Liver (tissue), 9 donors: ENCODE data around the gene CDK19. TPM values are rescaled to one million over a fixed set of nuclear protein-coding genes. Genes with fewer than 3 reads are reported as not detected.

ENCODE experiments used
- DNase-seq: peaks from one replicate; pipeline ENCODE4 v3.0.0-alpha.2; 2017; ENCODE audit warnings: low spot score
- H3K27ac ChIP-seq, 2 donors: one replicate each; pipeline ENCODE4 v1.7.0; 2013; ENCODE audit warnings: inconsistent platforms in 2 of 2, low read length in 2 of 2, control low read depth in 1 of 2, low read depth in 1 of 2, mild to moderate bottlenecking in 1 of 2
- H3K27me3 ChIP-seq, 4 donors: one replicate each; pipeline versions ENCODE4 v1.6.1 to v1.7.0; 2013; ENCODE audit warnings: low read length in 3 of 4, inconsistent platforms in 1 of 4, mild to moderate bottlenecking in 1 of 4, moderate library complexity in 1 of 4; ENCODE audit not compliant: control insufficient read depth in 4 of 4, insufficient read depth in 4 of 4
- H3K36me3 ChIP-seq, 4 donors: one replicate each; pipeline versions ENCODE4 v1.6.1 to v1.7.0; 2013; ENCODE audit warnings: low read length in 3 of 4, mild to moderate bottlenecking in 3 of 4, low read depth in 1 of 4, moderate library complexity in 1 of 4; ENCODE audit not compliant: control insufficient read depth in 4 of 4, insufficient read depth in 3 of 4
- H3K4me1 ChIP-seq, 4 donors: one replicate each; pipeline versions ENCODE4 v1.6.1 to v1.7.0; 2013; ENCODE audit warnings: low read length in 3 of 4, mild to moderate bottlenecking in 3 of 4, moderate library complexity in 1 of 4; ENCODE audit not compliant: control insufficient read depth in 4 of 4, insufficient read depth in 4 of 4
- H3K4me3 ChIP-seq, 3 donors: one replicate each; pipeline versions ENCODE4 v1.6.1 to v1.7.0; 2013; ENCODE audit warnings: low read length in 3 of 3, control low read depth in 1 of 3, low read depth in 1 of 3, mild to moderate bottlenecking in 1 of 3
- H3K9ac ChIP-seq, 2 donors: one replicate each; pipeline ENCODE4 v1.7.0; 2013; ENCODE audit warnings: low read length in 2 of 2, mild to moderate bottlenecking in 2 of 2, moderate library complexity in 2 of 2, control low read depth in 1 of 2, low read depth in 1 of 2
- H3K9me3 ChIP-seq, 4 donors: one replicate each; pipeline versions ENCODE4 v1.6.1 to v1.7.0; 2013; ENCODE audit warnings: low read length in 3 of 4; ENCODE audit not compliant: control insufficient read depth in 4 of 4
- FOXA1 ChIP-seq: IDR thresholded peaks from 2 replicates; pipeline ENCODE4 v1.6.1; 2016; ENCODE audit warnings: antibody characterized with exemption
- FOXA2 ChIP-seq: IDR thresholded peaks from 2 replicates; pipeline ENCODE4 v1.6.1; 2016; ENCODE audit warnings: antibody characterized with exemption
- HNF4G ChIP-seq: IDR thresholded peaks from 2 replicates; pipeline ENCODE4 v1.6.1; 2016; ENCODE audit warnings: antibody characterized with exemption
- JUND ChIP-seq, 2 donors: IDR thresholded peaks; 2 replicates each; pipeline ENCODE4 v1.6.1; 2016; ENCODE audit warnings: antibody characterized with exemption in 2 of 2
- NR2F2 ChIP-seq: IDR thresholded peaks from 2 replicates; pipeline ENCODE4 v1.6.1; 2016; ENCODE audit warnings: antibody characterized with exemption
- RAD21 ChIP-seq, 2 donors: IDR thresholded peaks; 2 replicates each; pipeline ENCODE4 v1.6.1; 2016; ENCODE audit warnings: antibody characterized with exemption in 2 of 2, mild to moderate bottlenecking in 2 of 2
- RXRA ChIP-seq, 2 donors: IDR thresholded peaks; 2 replicates each; pipeline ENCODE4 v1.6.1; 2017 to 2018; ENCODE audit warnings: antibody characterized with exemption in 2 of 2, mild to moderate bottlenecking in 1 of 2
- YY1 ChIP-seq: IDR thresholded peaks from 2 replicates; pipeline ENCODE4 v1.6.1; 2016; ENCODE audit warnings: antibody characterized with exemption, mild to moderate bottlenecking
- WGBS: extraction: QIAGEN DNeasy Blood & Tissue Kit; methylation state at CpG from one replicate; pipeline ENCODE4 v1.1.7; 2013; 5-methylcytosine and 5-hydroxymethylcytosine counted together
- polyA plus RNA-seq, 2 donors: library from polyadenylated mRNA; stranded (reverse) in 1 of 2; unstranded in 1 of 2; fragments of 200-250 nt in 1 of 2; fragments of >200 nt in 1 of 2; fragmentation: Nextera tagmentation in 1 of 2; extraction: Ambion mirVana in 1 of 2; gene quantifications; one replicate each; pipeline versions ENCODE4 v1.2.1 to v1.2.3, GENCODE V29; 2013 to 2015
- total RNA-seq, 2 donors: library from RNA; depleted of rRNA; stranded (reverse); fragments of >200 nt; gene quantifications; one replicate each; pipeline ENCODE4 v1.2.3, GENCODE V29; 2014
- TF ChIP-seq, protein P1 (sequence below): fragments of 150-350 bp; IDR thresholded peaks from 2 replicates; pipeline ENCODE4 v1.5.1; 2017; ENCODE audit warnings: improper control_type of control experiment, low read depth, low read length; ENCODE audit not compliant: missing input control
- TF ChIP-seq, protein P2 (sequence below): IDR thresholded peaks from 2 replicates; pipeline ENCODE4 v1.6.1; 2016; ENCODE audit warnings: antibody characterized with exemption
- donor health status: healthy.
- donor health status: healthy.
- donor health status: healthy.
- donor health status: healthy.
- donor health status: healthy.

CDK19 gene
- total and polyA plus RNA-seq, 4 donors, result 1.8 to 7.6 (median 3.9) TPM

DNA sequence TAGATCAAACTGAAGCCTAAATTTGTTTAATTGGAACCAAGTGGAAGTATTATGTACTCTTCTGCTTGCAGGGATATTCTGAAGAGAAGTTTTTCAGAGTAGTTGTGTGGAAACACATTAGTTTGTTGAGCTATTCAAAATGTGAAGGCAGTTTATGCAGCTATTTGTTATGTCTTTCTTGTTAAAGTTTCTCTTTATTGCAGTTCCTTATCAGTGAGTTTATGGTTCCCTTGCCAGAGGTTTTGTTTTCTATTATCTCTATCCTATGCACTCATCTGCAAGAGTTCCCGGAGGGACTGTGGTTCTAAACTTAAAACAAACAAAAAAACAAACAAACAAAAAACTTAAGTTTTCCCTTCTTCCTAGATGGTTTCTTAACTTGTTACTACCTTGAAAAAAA, 195.2 kb downstream of the CDK19 start:
- WGBS, result 58% methylated on average over 1 of the region's 1 CpG
- no peak overlapping the region for H3K9ac ChIP-seq

DNA sequence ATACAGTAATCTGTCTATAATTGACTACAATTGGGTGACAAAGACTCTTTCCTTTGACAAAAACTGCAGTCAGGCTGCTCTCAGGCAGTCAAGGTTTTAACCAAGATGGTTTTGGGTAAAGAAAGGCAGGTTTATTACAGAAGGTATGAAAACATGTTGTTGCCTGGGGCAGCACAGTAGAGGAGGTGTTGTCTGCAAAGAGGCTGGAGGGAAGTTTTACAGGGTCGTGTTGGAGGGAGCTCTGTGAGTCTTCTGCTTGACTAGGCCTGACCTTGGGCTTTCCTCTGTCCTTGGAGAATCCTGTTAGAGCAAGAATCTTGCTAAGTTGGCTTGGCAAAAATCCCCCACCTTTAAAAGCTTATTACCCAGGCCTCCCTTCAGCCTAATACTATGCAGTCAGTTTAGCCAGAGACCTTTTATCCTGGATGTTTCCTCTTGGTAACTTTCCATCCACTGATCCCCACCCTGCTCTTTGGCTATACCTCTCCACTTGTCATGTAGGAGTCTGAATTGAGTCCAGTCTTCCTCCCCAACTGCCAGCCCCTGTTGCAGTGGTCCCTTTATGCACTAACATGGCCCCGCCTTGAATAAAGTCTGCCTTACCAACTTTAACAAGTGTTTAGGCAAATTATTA, 195.9 kb downstream of the CDK19 start:
- no peaks in the 10 kb centered on the region for H3K4me1 ChIP-seq

More for the DNA sequence above, 195.2 kb downstream of the CDK19 start:
- Histone ChIP-seq H3K4me1 (no peaks in the 10 kb centered on the region), H3K27ac (no peak overlapping the region), H3K9me3 (no peaks in the 10 kb centered on the region), H3K4me3 (no peak overlapping the region), H3K36me3 (peaks cover 0 to 15% (median 11%) of the 10 kb centered on the region in 4 donors), H3K27me3 (no peaks in the 10 kb centered on the region)
- DNase-seq, result no peak
- TF ChIP-seq, protein P1, sequence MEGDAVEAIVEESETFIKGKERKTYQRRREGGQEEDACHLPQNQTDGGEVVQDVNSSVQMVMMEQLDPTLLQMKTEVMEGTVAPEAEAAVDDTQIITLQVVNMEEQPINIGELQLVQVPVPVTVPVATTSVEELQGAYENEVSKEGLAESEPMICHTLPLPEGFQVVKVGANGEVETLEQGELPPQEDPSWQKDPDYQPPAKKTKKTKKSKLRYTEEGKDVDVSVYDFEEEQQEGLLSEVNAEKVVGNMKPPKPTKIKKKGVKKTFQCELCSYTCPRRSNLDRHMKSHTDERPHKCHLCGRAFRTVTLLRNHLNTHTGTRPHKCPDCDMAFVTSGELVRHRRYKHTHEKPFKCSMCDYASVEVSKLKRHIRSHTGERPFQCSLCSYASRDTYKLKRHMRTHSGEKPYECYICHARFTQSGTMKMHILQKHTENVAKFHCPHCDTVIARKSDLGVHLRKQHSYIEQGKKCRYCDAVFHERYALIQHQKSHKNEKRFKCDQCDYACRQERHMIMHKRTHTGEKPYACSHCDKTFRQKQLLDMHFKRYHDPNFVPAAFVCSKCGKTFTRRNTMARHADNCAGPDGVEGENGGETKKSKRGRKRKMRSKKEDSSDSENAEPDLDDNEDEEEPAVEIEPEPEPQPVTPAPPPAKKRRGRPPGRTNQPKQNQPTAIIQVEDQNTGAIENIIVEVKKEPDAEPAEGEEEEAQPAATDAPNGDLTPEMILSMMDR, result no peak
- TF ChIP-seq, protein P2, sequence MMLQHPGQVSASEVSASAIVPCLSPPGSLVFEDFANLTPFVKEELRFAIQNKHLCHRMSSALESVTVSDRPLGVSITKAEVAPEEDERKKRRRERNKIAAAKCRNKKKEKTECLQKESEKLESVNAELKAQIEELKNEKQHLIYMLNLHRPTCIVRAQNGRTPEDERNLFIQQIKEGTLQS, result no peak
- TF ChIP-seq RAD21 (IDR thresholded peaks at IDR 0.05) (no peak), RXRA (IDR thresholded peaks at IDR 0.05) (no peak), JUND (IDR thresholded peaks at IDR 0.05) (no peak), YY1 (no peak), FOXA2 (no peak)

DNA sequence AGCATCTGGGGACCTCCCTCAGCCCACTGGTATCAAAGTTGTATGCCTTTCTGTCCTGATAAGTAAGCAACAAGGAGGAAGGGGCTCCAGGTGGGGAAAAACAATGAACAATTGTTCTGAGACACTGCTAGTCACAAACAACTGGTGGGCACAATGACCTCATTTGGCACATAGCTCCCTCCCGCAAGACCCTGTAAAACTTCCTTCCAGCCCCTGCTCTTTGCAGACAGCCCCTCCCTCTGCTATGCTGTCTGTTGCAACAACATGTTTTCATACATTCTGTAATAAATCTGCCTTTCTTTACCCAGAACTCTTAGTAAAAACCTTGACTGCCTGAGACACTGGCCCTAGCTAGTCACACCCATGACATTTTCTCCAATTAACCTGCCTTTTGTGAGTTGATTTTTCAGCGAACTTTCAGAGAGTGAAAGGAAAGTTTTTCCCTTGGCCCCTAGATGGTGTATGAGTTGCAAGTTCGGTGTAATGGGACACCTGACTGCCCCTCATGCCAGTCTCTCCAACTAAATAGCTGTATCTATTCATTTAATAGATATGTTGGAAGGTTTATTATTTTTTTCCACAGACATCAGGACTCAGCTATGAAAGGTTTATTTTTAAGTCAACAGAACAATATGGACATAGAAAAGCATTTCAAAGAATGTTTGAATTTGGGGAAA, 196.5 kb downstream of the CDK19 start:
- 48% methylated on average over 3 of the region's 3 CpGs for WGBS
- H3K27ac ChIP-seq, result no peak overlapping the region

More for the DNA sequence above, 195.9 kb downstream of the CDK19 start:
- no peaks in the 10 kb centered on the region for H3K27me3 ChIP-seq
- no peak overlapping the region for H3K4me3 ChIP-seq
- H3K9ac ChIP-seq, result no peak overlapping the region
- no peak for DNase-seq
- H3K9me3 ChIP-seq, result no peaks in the 10 kb centered on the region
- no peak overlapping the region for H3K27ac ChIP-seq
- 81% methylated on average over 2 of the region's 2 CpGs for WGBS
- H3K36me3 ChIP-seq, result peaks cover 0 to 16% (median 11%) of the 10 kb centered on the region in 4 donors
- TF ChIP-seq YY1 (no peak), FOXA1 (no peak), HNF4G (no peak), FOXA2 (no peak)

More for the DNA sequence above, 196.5 kb downstream of the CDK19 start:
- H3K4me1 ChIP-seq, result no peaks in the 10 kb centered on the region
- no peaks in the 10 kb centered on the region for H3K9me3 ChIP-seq
- no peak for DNase-seq
- peaks cover 0 to 23% (median 15%) of the 10 kb centered on the region in 4 donors for H3K36me3 ChIP-seq
- no peak overlapping the region for H3K4me3 ChIP-seq
- no peak for TF ChIP-seq NR2F2
- TF ChIP-seq, protein P1, result peak; percentile 33
- peak; percentile 77 to 78 for TF ChIP-seq RAD21 (IDR thresholded peaks at IDR 0.05)
- no peak overlapping the region for H3K9ac ChIP-seq
- H3K27me3 ChIP-seq, result no peaks in the 10 kb centered on the region
